CD14-positive monocyte (primary cell): ENCODE results near the gene TSPEAR. TPM values are rescaled to one million over a fixed set of nuclear protein-coding genes. Genes with fewer than 3 reads are reported as not detected.

Experiments used
- DNase-seq, 3 donors: peaks; one replicate each; pipeline ENCODE4 v3.0.0-alpha.2; 2011 to 2022
- H2AFZ ChIP-seq: 2 replicates; pipeline ENCODE4 v1.6.0; 2012; ENCODE audit warnings: mild to moderate bottlenecking, low read depth, low read length, inconsistent platforms; ENCODE audit not compliant: insufficient read depth, poor library complexity, severe bottlenecking
- H3K27ac ChIP-seq, 2 donors: 1 replicate in 1 of 2; 2 replicates in 1 of 2; pipeline ENCODE4 v1.5.1; 2012 to 2013; ENCODE audit warnings: low read length in 2 of 2, control low read depth in 1 of 2, inconsistent platforms in 1 of 2, low read depth in 1 of 2, mild to moderate bottlenecking in 1 of 2
- H3K27me3 ChIP-seq, 2 donors: one replicate each; pipeline versions ENCODE4 v1.6.0 to v1.6.1; 2011 to 2013; ENCODE audit warnings: low read length in 2 of 2; ENCODE audit not compliant: control insufficient read depth in 2 of 2, insufficient read depth in 2 of 2
- H3K36me3 ChIP-seq, 2 donors: replicated peaks in 1 of 2; 1 replicate in 1 of 2; 2 replicates in 1 of 2; pipeline versions ENCODE4 v1.5.1 to v1.6.1; 2012 to 2013; ENCODE audit warnings: low read length in 2 of 2, control low read depth in 1 of 2, inconsistent platforms in 1 of 2, mild to moderate bottlenecking in 1 of 2; ENCODE audit not compliant: insufficient read depth in 2 of 2, control insufficient read depth in 1 of 2
- H3K4me1 ChIP-seq, 2 donors: 1 replicate in 1 of 2; 2 replicates in 1 of 2; pipeline versions ENCODE4 v1.5.1 to v1.6.1; 2012 to 2013; ENCODE audit warnings: low read length in 2 of 2, control low read depth in 1 of 2, inconsistent platforms in 1 of 2, mild to moderate bottlenecking in 1 of 2, moderate library complexity in 1 of 2; ENCODE audit not compliant: insufficient read depth in 2 of 2, control insufficient read depth in 1 of 2
- H3K4me2 ChIP-seq: replicated peaks from 2 replicates; pipeline ENCODE3; 2012; ENCODE audit warnings: low read length, moderate library complexity, mild to moderate bottlenecking; ENCODE audit not compliant: poor library complexity, severe bottlenecking; ENCODE audit errors: extremely low read depth
- H3K4me3 ChIP-seq, 3 experiments: fragments of 200-600 bp in 1 of 3; sonication (generic) in 1 of 3; replicated peaks in 1 of 3; 1 replicate in 2 of 3; 2 replicates in 1 of 3; pipeline ENCODE4 v1.5.1; 2011 to 2013; ENCODE audit warnings: low read length in 3 of 3, mild to moderate bottlenecking in 3 of 3, control low read depth in 2 of 3, low read depth in 2 of 3, inconsistent platforms in 1 of 3, moderate library complexity in 1 of 3
- H3K79me2 ChIP-seq: 2 replicates; pipeline ENCODE4 v1.6.0; 2012; ENCODE audit warnings: mild to moderate bottlenecking, control low read depth, inconsistent platforms, low read length, moderate library complexity; ENCODE audit not compliant: insufficient read depth
- H3K9ac ChIP-seq: 2 replicates; pipeline ENCODE4 v1.6.0; 2017; ENCODE audit warnings: low read length, mild to moderate bottlenecking; ENCODE audit not compliant: insufficient read depth, poor library complexity, severe bottlenecking
- H3K9me3 ChIP-seq, 2 donors: replicated peaks in 1 of 2; 1 replicate in 1 of 2; 2 replicates in 1 of 2; pipeline versions ENCODE4 v1.5.1 to v1.6.1; 2012 to 2013; ENCODE audit warnings: low read length in 2 of 2, control low read depth in 1 of 2; ENCODE audit not compliant: control insufficient read depth in 1 of 2, insufficient read depth in 1 of 2
- H4K20me1 ChIP-seq: 2 replicates; pipeline ENCODE4 v1.6.0; 2012; ENCODE audit warnings: mild to moderate bottlenecking, low read length, control low read depth, moderate library complexity; ENCODE audit not compliant: insufficient read depth
- H3K27ac Mint-ChIP-seq, 7 donors: one replicate each; pipeline ENCODE4 v1.8.0; 2020; ENCODE audit warnings: mild to moderate bottlenecking in 7 of 7, mixed read lengths in 7 of 7, moderate library complexity in 6 of 7, inconsistent platforms in 2 of 7
- H3K27me3 Mint-ChIP-seq, 3 donors: one replicate each; pipeline ENCODE4 v1.8.0; 2021 to 2022; ENCODE audit warnings: low read depth in 3 of 3, mild to moderate bottlenecking in 3 of 3, mixed read lengths in 3 of 3, moderate library complexity in 3 of 3, inconsistent platforms in 1 of 3
- H3K36me3 Mint-ChIP-seq, 2 donors: one replicate each; pipeline ENCODE4 v1.8.0; 2020; ENCODE audit warnings: mixed read lengths in 2 of 2, inconsistent platforms in 1 of 2, mild to moderate bottlenecking in 1 of 2
- H3K4me1 Mint-ChIP-seq: one replicate; pipeline ENCODE4 v1.8.0; 2020; ENCODE audit warnings: mild to moderate bottlenecking, mixed read lengths
- H3K4me3 Mint-ChIP-seq, 2 donors: one replicate each; pipeline ENCODE4 v1.8.0; 2020; ENCODE audit warnings: mild to moderate bottlenecking in 2 of 2, mixed read lengths in 2 of 2, moderate library complexity in 1 of 2
- H3K9me3 Mint-ChIP-seq, 7 donors: one replicate each; pipeline ENCODE4 v1.8.0; 2020 to 2022; ENCODE audit warnings: mixed read lengths in 7 of 7, mild to moderate bottlenecking in 6 of 7, moderate library complexity in 6 of 7, inconsistent platforms in 2 of 7
- CTCF ChIP-seq: fragments of 200-600 bp; IDR thresholded peaks from one replicate; pipeline ENCODE4 v1.8.0; 2022; ENCODE audit warnings: antibody characterized with exemption, mild to moderate bottlenecking
- WGBS: methylation state at CpG from one replicate; pipeline ENCODE4 v1.1.5; 2013; ENCODE audit warnings: missing lambda C conversion rate; ENCODE audit not compliant: insufficient coverage; 5-methylcytosine and 5-hydroxymethylcytosine counted together
- intact Hi-C, 2 donors: fragments of 100-400 bp; cut with micrococcal nuclease; formaldehyde crosslinking; loops; one replicate each; pipeline versions ENCODE4 v1.15.0 to v1.15.1; 2023
- polyA plus RNA-seq, 3 donors: library from polyadenylated mRNA; depleted of rRNA in 1 of 3; unstranded in 2 of 3; stranded (reverse) in 1 of 3; fragments of 300-500 nt in 2 of 3; fragments of >200 nt in 1 of 3; fragmentation: Illumina TruSeq in 2 of 3; gene quantifications; 1 replicate in 2 of 3; 2 replicates in 1 of 3; pipeline ENCODE4 v1.2.3, GENCODE V29; 2012 to 2021

The TSPEAR gene
- polyA plus RNA-seq, 3 donors, result not detected

- peaks cover 4 to 12% (median 7%) of the 10 kb centered on the region in 3 donors for H3K27me3 Mint-ChIP-seq
- intact Hi-C loops, result no loop called here
- Histone ChIP-seq H3K79me2 (no peaks in the 10 kb centered on the region), H3K36me3 (no peaks in the 10 kb centered on the region), H3K9me3 (peaks cover 7 to 11% of the 10 kb centered on the region in 2 donors), H4K20me1 (no peaks in the 10 kb centered on the region), H3K4me1 (no peaks in the 10 kb centered on the region), H3K4me3 (no peak overlapping the region), H2AFZ (no peak overlapping the region), H3K9ac (no peak overlapping the region), H3K4me2 (no peak overlapping the region), H3K27me3 (no peaks in the 10 kb centered on the region), H3K27ac (no peak overlapping the region)
- no peak overlapping the region for H3K27ac Mint-ChIP-seq
- TF ChIP-seq CTCF, result no peak
- peaks cover 14 to 27% (median 18%) of the 10 kb centered on the region in 7 donors for H3K9me3 Mint-ChIP-seq
- no peak overlapping the region for H3K4me3 Mint-ChIP-seq
- no peak for DNase-seq
- H3K4me1 Mint-ChIP-seq, result peaks cover 10% of the 10 kb centered on the region
- H3K36me3 Mint-ChIP-seq, result no peaks in the 10 kb centered on the region
- 83% methylated on average over 7 of the region's 8 CpGs for WGBS
Observed at GRCh38 chr21:44617071-44617501, 94.3 kb downstream of the TSPEAR start.

GRCh38 chr21:44616591-44616926 is 94.8 kb downstream of the TSPEAR start:
- Histone ChIP-seq H3K27me3 (no peaks in the 10 kb centered on the region), H4K20me1 (no peaks in the 10 kb centered on the region), H3K9me3 (peaks cover 11 to 16% of the 10 kb centered on the region in 2 donors), H3K36me3 (no peaks in the 10 kb centered on the region), H3K79me2 (no peaks in the 10 kb centered on the region), H3K27ac (no peak overlapping the region), H3K4me2 (no peak overlapping the region), H3K4me1 (no peaks in the 10 kb centered on the region), H3K9ac (no peak overlapping the region), H3K4me3 (no peak overlapping the region), H2AFZ (no peak overlapping the region)
- Mint-ChIP-seq H3K27ac (no peak overlapping the region), H3K36me3 (no peaks in the 10 kb centered on the region), H3K4me1 (peaks cover 10% of the 10 kb centered on the region), H3K27me3 (peaks cover 3 to 12% (median 4%) of the 10 kb centered on the region in 3 donors), H3K4me3 (no peak overlapping the region), H3K9me3 (peaks cover 17 to 29% (median 23%) of the 10 kb centered on the region in 7 donors)
- DNase-seq, result no peak
- intact Hi-C loops, result no loop called here
- no peak for TF ChIP-seq CTCF
- WGBS, result 90% methylated on average over 16 of the region's 16 CpGs
